ENCODE measurements around the gene LRIG1. TPM values are rescaled to one million over a fixed set of nuclear protein-coding genes. Genes with fewer than 3 reads are reported as not detected.

LRIG1 gene
- total and polyA plus RNA-seq, 10 of the 15 experiments (the other 5 are each of a cell fraction or from before 2014, with no cell fraction given), result 0.84 to 16.4 (median 8.1) TPM

DNA sequence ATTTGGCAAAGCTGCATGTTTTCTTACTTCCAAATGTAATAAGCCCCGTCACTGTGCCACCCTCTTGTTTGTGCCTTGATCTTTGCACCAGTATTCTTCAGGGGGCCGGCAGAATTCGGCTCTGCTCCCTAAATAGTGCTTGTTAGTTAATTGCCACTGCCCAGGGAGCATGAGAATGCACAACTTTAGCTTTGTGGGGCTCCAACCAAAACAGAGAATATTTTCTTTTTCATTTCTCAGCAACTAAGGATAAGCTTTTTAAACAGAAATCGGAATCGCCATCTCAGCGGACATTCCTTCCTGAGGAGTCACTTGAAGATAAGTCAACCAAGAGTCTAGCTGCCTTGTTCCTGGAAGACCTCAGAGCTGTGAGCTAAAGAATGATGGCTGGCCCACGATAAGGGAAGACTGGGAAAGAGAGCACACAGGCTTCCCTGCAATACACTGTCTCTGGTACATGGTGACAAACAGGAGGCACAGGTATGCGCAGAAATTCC lies 106.0 kb downstream of the LRIG1 start (continued):
- TF ChIP-seq SUPT20H (IDR thresholded peaks at IDR 0.05; ENCODE audit: borderline replicate concordance, control insufficient read depth, low read depth, low read length) (no peak), POLR2AphosphoS5 (IDR thresholded peaks at IDR 0.05; ENCODE audit: low read length) (no peak), IRF4 (IDR thresholded peaks at IDR 0.05; ENCODE audit: low read depth, low read length) (no peak)
- TF ChIP-seq, protein P1, sequence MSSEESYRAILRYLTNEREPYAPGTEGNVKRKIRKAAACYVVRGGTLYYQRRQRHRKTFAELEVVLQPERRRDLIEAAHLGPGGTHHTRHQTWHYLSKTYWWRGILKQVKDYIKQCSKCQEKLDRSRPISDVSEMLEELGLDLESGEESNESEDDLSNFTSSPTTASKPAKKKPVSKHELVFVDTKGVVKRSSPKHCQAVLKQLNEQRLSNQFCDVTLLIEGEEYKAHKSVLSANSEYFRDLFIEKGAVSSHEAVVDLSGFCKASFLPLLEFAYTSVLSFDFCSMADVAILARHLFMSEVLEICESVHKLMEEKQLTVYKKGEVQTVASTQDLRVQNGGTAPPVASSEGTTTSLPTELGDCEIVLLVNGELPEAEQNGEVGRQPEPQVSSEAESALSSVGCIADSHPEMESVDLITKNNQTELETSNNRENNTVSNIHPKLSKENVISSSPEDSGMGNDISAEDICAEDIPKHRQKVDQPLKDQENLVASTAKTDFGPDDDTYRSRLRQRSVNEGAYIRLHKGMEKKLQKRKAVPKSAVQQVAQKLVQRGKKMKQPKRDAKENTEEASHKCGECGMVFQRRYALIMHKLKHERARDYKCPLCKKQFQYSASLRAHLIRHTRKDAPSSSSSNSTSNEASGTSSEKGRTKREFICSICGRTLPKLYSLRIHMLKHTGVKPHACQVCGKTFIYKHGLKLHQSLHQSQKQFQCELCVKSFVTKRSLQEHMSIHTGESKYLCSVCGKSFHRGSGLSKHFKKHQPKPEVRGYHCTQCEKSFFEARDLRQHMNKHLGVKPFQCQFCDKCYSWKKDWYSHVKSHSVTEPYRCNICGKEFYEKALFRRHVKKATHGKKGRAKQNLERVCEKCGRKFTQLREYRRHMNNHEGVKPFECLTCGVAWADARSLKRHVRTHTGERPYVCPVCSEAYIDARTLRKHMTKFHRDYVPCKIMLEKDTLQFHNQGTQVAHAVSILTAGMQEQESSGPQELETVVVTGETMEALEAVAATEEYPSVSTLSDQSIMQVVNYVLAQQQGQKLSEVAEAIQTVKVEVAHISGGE (CRISPR knock-in tag; IDR thresholded peaks at IDR 0.05), result no peak

DNA sequence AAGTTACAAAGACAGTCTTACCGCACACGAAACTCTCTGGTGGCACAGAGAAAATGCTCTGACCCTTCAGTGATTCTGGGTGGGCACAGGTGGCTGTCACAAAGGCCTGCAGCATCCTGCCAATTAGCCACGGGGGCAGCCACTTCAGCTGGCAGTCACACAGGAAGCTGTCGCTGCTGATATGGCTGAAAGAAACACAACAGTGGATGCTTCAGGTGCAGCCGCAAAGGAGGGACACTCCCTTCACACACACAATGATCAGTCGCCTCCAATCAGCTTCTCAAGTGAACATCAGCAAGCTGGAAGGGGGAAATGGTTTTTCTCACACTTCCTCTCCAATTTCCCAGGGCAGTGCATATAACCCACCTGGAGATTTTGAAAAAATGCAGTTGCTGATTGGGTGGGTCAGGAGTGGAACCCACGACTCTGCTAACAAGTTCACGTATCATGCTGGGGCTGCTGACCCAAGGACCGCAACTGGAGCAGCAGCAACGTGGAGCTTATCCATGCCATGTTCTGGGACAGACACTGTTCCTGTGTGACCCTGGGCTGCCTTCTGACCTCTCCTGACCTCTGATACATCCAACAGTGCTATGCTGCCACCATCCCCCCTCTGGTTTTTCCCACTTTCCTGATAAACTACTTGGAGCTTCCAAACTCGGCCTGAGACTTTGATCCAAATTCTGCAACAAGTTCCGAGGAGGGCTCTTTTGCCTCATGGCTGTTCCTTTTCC lies 106.6 kb downstream of the LRIG1 start:
- Histone ChIP-seq H4K20me1 (ENCODE audit: control insufficient read depth, insufficient read depth) (no peaks in the 10 kb centered on the region), H3K9me3 (replicated peaks; ENCODE audit: control insufficient read depth, insufficient read depth, low read length) (no peaks in the 10 kb centered on the region), H3K4me2 (ENCODE audit: control insufficient read depth, insufficient read depth) (peak overlapping the region; percentile 86), H3K27ac (ENCODE audit: control insufficient read depth, insufficient read depth) (peak overlapping the region; percentile 28; the same call in 1 of the 2 replicates), H3K79me2 (ENCODE audit: control insufficient read depth, insufficient read depth, low read length) (no peaks in the 10 kb centered on the region), H3K36me3 (ENCODE audit: control insufficient read depth in 2 of 2, insufficient read depth in 2 of 2, low read length in 1 of 2) (no peaks in the 10 kb centered on the region; a peak in 2 of 4 replicates), H3K27me3 (replicated peaks in 1 of 2; ENCODE audit: control insufficient read depth in 2 of 2, insufficient read depth in 2 of 2, low read length in 1 of 2) (no peaks in the 10 kb centered on the region), H3K4me3 (peak overlapping the region; percentile 29; the same call in 1 of the 2 replicates), H3K4me1 (ENCODE audit: control insufficient read depth, insufficient read depth, low read length) (peaks cover 22% of the 10 kb centered on the region), H2AFZ (ENCODE audit: control insufficient read depth, low read depth, low read length) (peak overlapping the region; percentile 33), H3K9ac (ENCODE audit: control insufficient read depth, insufficient read depth, low read length) (peak overlapping the region; percentile 7; the same call in 1 of the 2 replicates)
- ATAC-seq (peak; percentile 85), DNase-seq (ENCODE audit: low read depth, low spot score) (peak; percentile 47), FAIRE-seq (peak; percentile 81)
- RAD21 ChIA-PET (ENCODE audit: unreplicated experiment), result interaction anchor here (0.7 to 1.4 kb wide), 6 partner anchors 10 to 117 kb away, joined by 3 to 6 read pairs (median 3); no protein-coding TSS in a partner anchor
- CTCF ChIA-PET, result interaction anchor here (0.7 to 1.9 kb wide), 12 partner anchors 8 to 1261 kb away, joined by 3 to 13 read pairs (median 4); no protein-coding TSS in a partner anchor
- 77% methylated on average over 12 of the region's 12 CpGs for WGBS (ENCODE audit: insufficient coverage, insufficient replicate concordance, low lambda C conversion rate, missing lambda C conversion rate)
- POLR2A ChIA-PET, result interaction anchor here (0.6 to 0.7 kb wide), 2 partner anchors 8 to 11 kb away, joined by 3 to 4 read pairs; no protein-coding TSS in a partner anchor
- SMC1A ChIA-PET (ENCODE audit: uncharacterized antibody, unreplicated experiment), result interaction anchor here (0.5 to 2.5 kb wide), 12 partner anchors 9 to 140 kb away, joined by 3 to 29 read pairs (median 4); no protein-coding TSS in a partner anchor
- intact Hi-C loops (cut with micrococcal nuclease; ENCODE audit: unreplicated experiment) (loop anchor here (5.0 kb wide), 1 partner anchor 88 kb away; no protein-coding TSS in a partner anchor), in situ Hi-C loops (cut with MboI) (no loop called here)
- BruUV-seq (replicated peaks), result no TSS peak
- peak; percentile 41 to 63; a peak in 2 of 4 replicates for TF ChIP-seq BHLHE40 (IDR thresholded peaks at IDR 0.05; ENCODE audit: borderline replicate concordance in 1 of 2, low read depth in 2 of 2, low read length in 1 of 2)
- TF ChIP-seq YY1 (IDR thresholded peaks at IDR 0.05; ENCODE audit: low read depth, low read length), result 0 out of 2 replicates have a peak, but pooled peaks have one; percentile 18
- TF ChIP-seq ZNF384 (IDR thresholded peaks at IDR 0.05; ENCODE audit: borderline replicate concordance, low read depth, low read length), result 0 out of 2 replicates have a peak, but pooled peaks have one; percentile 30
- TF ChIP-seq NFYA (IDR thresholded peaks at IDR 0.05; ENCODE audit: borderline replicate concordance, low read depth, low read length), result no peak
- TF ChIP-seq ATF7 (IDR thresholded peaks at IDR 0.05; ENCODE audit: low read depth), result 0 out of 2 replicates have a peak, but pooled peaks have one; percentile 21
- peak; percentile 15 to 32; a peak in 1 of 4 replicates for TF ChIP-seq IKZF2 (IDR thresholded peaks at IDR 0.05)
- TF ChIP-seq CREB1 (IDR thresholded peaks at IDR 0.05; ENCODE audit: low read depth), result peak; percentile 21; the same call in 1 of the 2 replicates
- peak; percentile 9; the same call in 1 of the 2 replicates for TF ChIP-seq EED (IDR thresholded peaks at IDR 0.05; ENCODE audit: low read depth)
- TF ChIP-seq IKZF1 (conservative IDR thresholded peaks at IDR 0.05), result 0 out of 2 replicates have a peak, but pooled peaks have one; percentile 12
- TF ChIP-seq ETV6 (conservative IDR thresholded peaks at IDR 0.05 in 1 of 2, IDR thresholded peaks at IDR 0.05 in 1 of 2; ENCODE audit: borderline replicate concordance in 1 of 2, low read depth in 1 of 2), result peak in 1 of 2 experiments; percentile 30; a peak in 1 of 4 replicates
- TF ChIP-seq TCF7 (IDR thresholded peaks at IDR 0.05; ENCODE audit: borderline replicate concordance), result no peak
- TF ChIP-seq CREM (IDR thresholded peaks at IDR 0.05; ENCODE audit: low read depth), result peak; percentile 32; the same call in 1 of the 2 replicates
- peak; percentile 52; the same call in 1 of the 2 replicates for TF ChIP-seq NR2F1 (conservative IDR thresholded peaks at IDR 0.05)
- TF ChIP-seq MTA2 (IDR thresholded peaks at IDR 0.05; ENCODE audit: low read depth), result peak; percentile 65
